ENCODE measurements around the gene NRTN. TPM values are rescaled to one million over a fixed set of nuclear protein-coding genes. Genes with fewer than 3 reads are reported as not detected.
"Not testable (repeated sequence)": the region's sequence is repeated elsewhere in the genome, so short reads cannot be mapped to it uniquely, and the experiment has no call there.

Gene NRTN
- polyA plus RNA-seq, 1 donor from 2014 or later: 0.62 TPM

GRCh38 chr19:5851302-5851701, 46.4 kb downstream of the NRTN start, which contains the start of gene FUT3:
Gene FUT3 (minus strand): TSS chr19:5851449.
- Histone ChIP-seq H3K27me3 (ENCODE audit: insufficient read depth, low read depth, low read length) (no peaks in the 10 kb centered on the region), H3K79me2 (replicated peaks; ENCODE audit: insufficient read depth, low read length) (no peaks in the 10 kb centered on the region), H3K9ac (ENCODE audit: low read length) (no peak within 1 kb of the TSS), H3K36me3 (ENCODE audit: insufficient read depth, low read length) (no peaks in the 10 kb centered on the region), H3K4me3 (ENCODE audit: low read length) (no peak within 1 kb of the TSS), H3F3A (ENCODE audit: insufficient read depth, low read length, poor library complexity, severe bottlenecking) (no peaks in the 10 kb centered on the region), H3K27ac (ENCODE audit: low read length) (no peak within 1 kb of the TSS), H4K20me1 (ENCODE audit: insufficient read depth) (no peaks in the 10 kb centered on the region), H3K4me2 (ENCODE audit: low read length) (no peak within 1 kb of the TSS), H3K9me2 (ENCODE audit: insufficient read depth, low read length) (no peaks in the 10 kb centered on the region), H2AFZ (ENCODE audit: low read depth, low read length) (no peak within 1 kb of the TSS), H3K9me3 (ENCODE audit: low read length) (no peaks in the 10 kb centered on the region)
- TF ChIP-seq TAF1 (IDR thresholded peaks at IDR 0.05; ENCODE audit: low read depth) (no peak), RAD21 (conservative IDR thresholded peaks at IDR 0.05) (no peak), MXI1 (conservative IDR thresholded peaks at IDR 0.05; ENCODE audit: poor library complexity, severe bottlenecking) (no peak), CTCF (IDR thresholded peaks at IDR 0.05; ENCODE audit: poor library complexity, severe bottlenecking) (no peak), SMC3 (conservative IDR thresholded peaks at IDR 0.05; ENCODE audit: poor library complexity) (no peak), EP300 (conservative IDR thresholded peaks at IDR 0.05; ENCODE audit: poor library complexity, severe bottlenecking) (no peak), POLR2AphosphoS5 (IDR thresholded peaks at IDR 0.05) (no peak), REST (IDR thresholded peaks at IDR 0.05; ENCODE audit: borderline replicate concordance) (no peak), EZH2 (IDR thresholded peaks at IDR 0.05; ENCODE audit: borderline replicate concordance, insufficient read depth, low read length, poor library complexity, severe bottlenecking) (no peak)

- not testable (repeated sequence) for H4K20me1 ChIP-seq (ENCODE audit: insufficient read depth); H3K36me3 ChIP-seq (ENCODE audit: insufficient read depth, low read length); H3K9me2 ChIP-seq (ENCODE audit: insufficient read depth, low read length); H3K27ac ChIP-seq (ENCODE audit: low read length); H3K27me3 ChIP-seq (ENCODE audit: insufficient read depth, low read depth, low read length); H3K9me3 ChIP-seq (ENCODE audit: low read length); H3F3A ChIP-seq (ENCODE audit: insufficient read depth, low read length, poor library complexity, severe bottlenecking); H3K9ac ChIP-seq (ENCODE audit: low read length); H2AFZ ChIP-seq (ENCODE audit: low read depth, low read length); H3K4me3 ChIP-seq (ENCODE audit: low read length); H3K79me2 ChIP-seq (replicated peaks; ENCODE audit: insufficient read depth, low read length); H3K4me2 ChIP-seq (ENCODE audit: low read length)
Measured at GRCh38 chr19:5854121-5854520, 49.3 kb downstream of the NRTN start.

- H3K9me3 ChIP-seq (ENCODE audit: low read length); H3K9me2 ChIP-seq (ENCODE audit: insufficient read depth, low read length); H3K4me2 ChIP-seq (ENCODE audit: low read length); H4K20me1 ChIP-seq (ENCODE audit: insufficient read depth); H3K27me3 ChIP-seq (ENCODE audit: insufficient read depth, low read depth, low read length); H3K9ac ChIP-seq (ENCODE audit: low read length); H2AFZ ChIP-seq (ENCODE audit: low read depth, low read length); H3K36me3 ChIP-seq (ENCODE audit: insufficient read depth, low read length); H3K27ac ChIP-seq (ENCODE audit: low read length); H3F3A ChIP-seq (ENCODE audit: insufficient read depth, low read length, poor library complexity, severe bottlenecking); H3K4me3 ChIP-seq (ENCODE audit: low read length); H3K79me2 ChIP-seq (replicated peaks; ENCODE audit: insufficient read depth, low read length): not testable (repeated sequence)
Measured at GRCh38 chr19:5855151-5855550, 50.3 kb downstream of the NRTN start.
